HG03175 (cell line): ENCODE data around the gene CNNM1.

Experiments used
- ATAC-seq: cut with Tn5 transposase; IDR thresholded peaks from one replicate; pipeline ENCODE4 v1.9.1; 2021; ENCODE audit warnings: mild to moderate bottlenecking, moderate library complexity; ENCODE audit not compliant: unreplicated experiment

CNNM1 gene

GRCh38 chr10:99329304-99329553 is at the start of gene CNNM1:
Gene CNNM1, plus strand, starts transcription at chr10:99329356. Its CDS starts 32 bp downstream, at chr10:99329388.
- peak; percentile 59 for ATAC-seq

GRCh38 chr10:99279626-99280111 is 49.5 kb upstream of the CNNM1 start:
- no peak for ATAC-seq

- ATAC-seq = peak; percentile 47
These were observed 48.7 kb upstream of the CNNM1 start for GRCh38 chr10:99280472-99280871.

GRCh38 chr10:99285881-99286280 is 43.3 kb upstream of the CNNM1 start:
- no peak for ATAC-seq

DNA sequence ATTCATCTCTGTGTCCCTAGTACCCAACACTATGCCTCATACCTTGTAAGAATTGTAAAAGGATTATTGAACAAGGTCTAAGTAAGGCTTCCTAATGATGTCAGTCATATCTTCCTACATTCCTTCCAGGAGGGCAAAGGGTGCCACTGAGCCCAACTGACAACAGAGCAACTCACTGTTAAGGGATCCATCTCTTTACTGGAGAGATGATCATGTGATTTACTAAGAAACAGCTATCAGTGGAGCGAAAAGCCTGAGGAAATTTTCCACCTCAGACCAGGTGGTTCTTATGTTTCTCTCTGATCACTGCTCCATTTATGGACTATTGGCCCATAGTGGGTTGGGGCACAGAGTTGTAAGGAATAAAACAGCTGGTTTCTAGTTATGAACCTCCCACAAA is 38.9 kb upstream of the CNNM1 start:
- ATAC-seq = no peak

GRCh38 chr10:99292159-99292558 is 37.0 kb upstream of the CNNM1 start:
- ATAC-seq = no peak

- ATAC-seq = no peak
These were observed 32.6 kb upstream of the CNNM1 start for GRCh38 chr10:99296605-99297004.

- no peak for ATAC-seq
These were observed 32.1 kb upstream of the CNNM1 start for GRCh38 chr10:99297033-99297432.

DNA sequence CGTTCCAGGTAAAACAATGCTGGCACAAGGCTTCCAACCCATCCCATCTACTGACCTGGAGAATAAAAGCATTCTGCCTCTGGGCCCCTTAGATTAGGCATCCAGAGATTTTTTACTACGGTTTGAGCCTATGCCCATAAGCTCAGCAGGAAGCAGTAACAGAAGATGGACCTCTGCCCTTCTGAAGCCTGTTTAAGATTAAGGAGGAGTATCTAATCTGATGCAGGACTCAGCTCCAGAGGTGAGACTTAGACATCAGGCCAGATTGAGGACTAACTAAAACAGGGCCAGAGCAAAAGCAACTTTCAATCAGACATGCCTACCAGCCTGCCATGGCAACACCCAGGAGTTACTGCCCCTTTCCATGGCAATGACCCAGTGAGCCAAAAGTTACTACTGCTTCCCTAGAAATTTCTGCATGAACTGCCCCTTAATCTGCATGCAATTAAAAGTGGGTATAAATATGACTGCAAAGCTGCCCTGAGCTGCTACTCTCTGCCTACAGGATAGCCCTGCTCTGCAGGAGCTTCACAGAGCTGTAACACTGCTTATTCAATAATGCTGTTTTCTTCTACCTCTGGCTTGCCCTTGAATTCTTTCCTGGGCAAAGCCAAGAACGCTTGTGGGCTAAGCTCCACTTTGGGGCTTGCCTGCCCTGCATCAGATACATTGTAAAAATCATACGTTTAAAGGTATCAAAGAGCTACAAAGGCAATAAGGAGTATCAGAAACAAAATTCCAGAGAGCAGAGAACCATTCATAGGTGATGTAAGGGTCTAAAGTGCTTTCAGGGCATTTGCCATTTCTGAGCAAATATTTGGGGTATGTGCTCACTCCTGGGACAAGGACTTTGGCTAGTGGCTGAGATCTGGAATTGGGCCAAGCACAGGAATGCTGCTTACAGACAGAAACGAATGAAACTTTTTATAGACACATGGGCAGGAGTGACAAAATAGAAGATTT is 25.0 kb upstream of the CNNM1 start:
- ATAC-seq = no peak

- no peak for ATAC-seq
These were observed 24.3 kb upstream of the CNNM1 start for GRCh38 chr10:99304862-99305229.

DNA sequence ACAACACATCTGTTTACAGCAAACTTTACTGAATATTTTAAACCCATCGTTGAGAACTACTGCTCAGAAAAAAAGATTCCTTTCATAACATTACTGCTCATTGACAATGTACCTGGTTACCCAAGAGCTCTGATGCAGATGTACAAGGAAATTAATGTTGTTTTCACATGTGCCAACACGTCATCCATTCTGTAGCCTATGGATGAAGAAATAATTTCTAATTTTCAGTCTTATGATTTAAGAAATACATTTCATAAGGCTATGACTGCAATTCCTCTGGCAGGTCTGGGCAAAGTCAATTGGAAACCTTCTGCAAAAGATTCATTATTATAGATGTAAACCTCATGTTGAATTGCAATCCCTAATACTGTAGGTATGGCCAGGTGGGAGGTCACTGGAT is 16.7 kb upstream of the CNNM1 start:
- no peak for ATAC-seq

GRCh38 chr10:99315853-99316252 is 13.3 kb upstream of the CNNM1 start:
- no peak for ATAC-seq

DNA sequence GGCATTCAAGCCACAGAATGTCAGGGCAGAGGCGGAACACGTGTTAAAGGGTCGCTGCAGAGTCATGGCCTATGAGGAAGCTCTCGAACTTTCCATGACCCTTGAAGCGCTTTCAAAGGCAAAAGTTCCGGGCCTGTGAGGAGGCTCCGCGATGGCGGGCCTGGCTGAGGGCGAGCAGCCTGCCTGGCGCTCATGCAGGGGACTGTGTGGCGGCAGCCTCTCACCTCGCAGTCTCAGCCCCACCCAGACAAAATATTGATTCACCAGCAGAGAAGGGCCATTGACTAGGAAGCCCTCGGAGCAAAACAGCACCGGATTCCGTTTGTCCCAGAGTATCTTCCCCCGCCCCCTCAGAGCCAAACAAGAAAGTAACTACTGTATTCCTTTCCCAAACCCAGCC is 12.8 kb upstream of the CNNM1 start:
- ATAC-seq = no peak

DNA sequence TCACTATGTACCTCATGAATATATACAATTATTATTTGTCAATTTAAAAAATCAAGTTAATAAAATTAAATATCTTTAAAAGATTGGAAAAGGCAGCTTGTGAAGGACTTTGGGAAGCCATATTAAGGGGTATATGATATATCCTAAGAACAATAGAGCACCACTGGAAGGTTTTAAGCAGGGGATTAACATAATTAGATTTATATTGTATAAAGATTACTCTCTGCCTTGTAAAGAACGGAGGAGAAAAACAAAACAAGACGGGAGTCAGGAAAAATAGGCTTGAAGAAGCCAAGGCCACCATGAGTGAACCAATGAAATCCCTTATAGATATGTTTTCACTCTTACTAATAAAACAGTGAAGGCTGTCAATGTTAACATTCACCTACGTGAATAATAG is 11.1 kb upstream of the CNNM1 start:
- no peak for ATAC-seq

GRCh38 chr10:99318475-99318874 is 10.7 kb upstream of the CNNM1 start:
- no peak for ATAC-seq

DNA sequence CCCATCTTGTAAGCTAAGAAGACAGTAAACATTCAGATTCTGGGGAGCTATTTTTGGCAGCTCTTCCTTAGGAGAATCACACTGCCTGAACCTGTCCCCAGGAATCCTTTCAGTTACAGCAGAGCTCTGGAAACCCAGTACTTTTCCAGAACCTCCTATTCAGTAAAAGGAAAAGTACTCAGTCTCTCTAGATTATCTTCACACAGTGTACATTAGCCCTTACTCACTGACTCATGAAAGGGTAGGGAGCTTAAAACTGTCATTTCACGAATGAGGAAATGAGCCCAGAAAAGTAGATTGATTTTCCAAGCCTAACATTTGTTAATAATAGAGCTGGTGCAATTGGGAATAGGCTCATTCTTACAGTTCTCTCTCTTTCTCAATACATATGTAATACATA is 3.9 kb upstream of the CNNM1 start:
- no peak for ATAC-seq

DNA sequence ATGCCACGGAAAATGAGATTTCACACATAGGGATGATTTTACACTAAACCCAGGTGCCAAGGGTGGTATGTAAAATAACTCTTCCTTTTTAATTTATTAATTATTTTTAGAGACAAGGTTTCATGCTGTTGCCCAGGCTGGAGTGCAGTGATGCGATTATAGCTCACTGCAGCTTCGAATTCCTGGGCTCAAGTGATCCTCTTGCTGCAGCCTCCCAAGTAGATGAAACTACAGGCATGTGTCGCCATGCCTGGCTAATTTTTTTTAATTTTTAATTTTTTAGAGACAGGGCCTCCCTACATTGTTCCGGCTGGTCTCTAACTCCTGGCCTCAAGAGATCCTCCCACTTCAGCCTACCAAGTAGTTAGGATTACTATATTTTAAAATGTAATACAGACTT is 2.3 kb upstream of the CNNM1 start:
- ATAC-seq = no peak

GRCh38 chr10:99328579-99329303 is 415 bp upstream of the CNNM1 start:
- no peak for ATAC-seq

GRCh38 chr10:99329554-99330346 is 594 bp downstream of the CNNM1 start:
- ATAC-seq = peak; percentile 36

- ATAC-seq = no peak
These were observed 1.3 kb downstream of the CNNM1 start for GRCh38 chr10:99330347-99330924.

DNA sequence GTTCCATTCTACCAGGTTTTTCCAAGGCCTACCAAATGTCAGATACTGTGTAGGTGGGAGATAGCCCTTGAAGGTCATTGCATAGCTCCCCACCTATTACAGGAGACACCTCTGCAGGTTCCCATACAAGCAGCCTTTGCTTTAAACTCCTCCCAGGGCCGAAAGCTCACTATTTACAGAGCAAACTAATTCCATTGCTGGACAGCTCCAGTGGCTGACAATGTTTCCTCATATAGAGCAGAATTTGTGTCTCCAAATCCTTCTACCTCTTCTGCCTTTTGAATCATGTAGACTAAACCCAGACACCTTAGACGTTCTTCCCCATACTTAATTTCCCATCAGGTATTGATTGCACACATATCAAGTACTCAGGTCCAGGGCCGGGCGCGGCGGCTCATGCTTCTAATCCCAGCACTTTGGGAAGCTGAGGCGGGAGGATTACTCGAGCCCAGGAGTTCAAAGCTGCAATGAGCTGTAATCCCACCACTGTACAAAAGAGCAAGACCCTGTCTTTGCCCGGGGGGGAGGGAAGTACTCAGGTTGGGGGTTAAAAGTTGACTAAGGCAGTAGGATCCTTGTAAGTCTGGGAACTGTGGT is 2.1 kb downstream of the CNNM1 start:
- ATAC-seq = no peak
